Peyer's patch (tissue), 4 donors: ENCODE measurements around the gene METTL15.
"Not testable (repeated sequence)": the region's sequence is repeated elsewhere in the genome, so short reads cannot be mapped to it uniquely, and the experiment has no call there.

ENCODE experiments used
- POLR2A ChIP-seq, 2 donors: fragments of 450-650 bp; IDR thresholded peaks; one replicate each; pipeline ENCODE4 v1.5.1; 2017; ENCODE audit warnings: antibody characterized with exemption in 2 of 2, mild to moderate bottlenecking in 2 of 2, moderate library complexity in 2 of 2
- TF ChIP-seq, protein P1 (sequence below), 6 experiments: fragments of 450-650 bp in 4 of 6; fragments of 200-600 bp in 2 of 6; sonication (generic) in 1 of 6; IDR thresholded peaks; one replicate each; pipeline ENCODE4 v1.5.1; 2017 to 2019; ENCODE audit warnings: antibody characterized with exemption in 6 of 6, mild to moderate bottlenecking in 3 of 6, moderate library complexity in 1 of 6

DNA sequence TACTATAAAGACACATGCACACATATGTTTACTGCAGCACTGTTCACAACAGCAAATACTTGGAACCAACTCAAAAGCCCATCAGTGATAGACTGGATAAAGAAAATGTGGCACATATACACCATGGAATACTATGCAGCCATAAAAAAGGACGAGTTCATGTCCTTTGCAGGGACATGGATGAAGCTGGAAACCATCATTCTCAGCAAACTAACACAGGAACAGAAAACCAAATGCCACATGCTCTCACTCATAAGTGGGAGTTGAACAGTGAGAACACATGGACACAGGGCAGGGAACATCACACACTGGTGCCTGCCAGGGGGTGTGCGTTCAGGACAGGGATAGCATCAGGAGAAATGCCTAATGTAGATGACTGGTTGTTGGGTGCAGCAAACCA lies 164.1 kb downstream of the METTL15 start:
- TF ChIP-seq, protein P1, sequence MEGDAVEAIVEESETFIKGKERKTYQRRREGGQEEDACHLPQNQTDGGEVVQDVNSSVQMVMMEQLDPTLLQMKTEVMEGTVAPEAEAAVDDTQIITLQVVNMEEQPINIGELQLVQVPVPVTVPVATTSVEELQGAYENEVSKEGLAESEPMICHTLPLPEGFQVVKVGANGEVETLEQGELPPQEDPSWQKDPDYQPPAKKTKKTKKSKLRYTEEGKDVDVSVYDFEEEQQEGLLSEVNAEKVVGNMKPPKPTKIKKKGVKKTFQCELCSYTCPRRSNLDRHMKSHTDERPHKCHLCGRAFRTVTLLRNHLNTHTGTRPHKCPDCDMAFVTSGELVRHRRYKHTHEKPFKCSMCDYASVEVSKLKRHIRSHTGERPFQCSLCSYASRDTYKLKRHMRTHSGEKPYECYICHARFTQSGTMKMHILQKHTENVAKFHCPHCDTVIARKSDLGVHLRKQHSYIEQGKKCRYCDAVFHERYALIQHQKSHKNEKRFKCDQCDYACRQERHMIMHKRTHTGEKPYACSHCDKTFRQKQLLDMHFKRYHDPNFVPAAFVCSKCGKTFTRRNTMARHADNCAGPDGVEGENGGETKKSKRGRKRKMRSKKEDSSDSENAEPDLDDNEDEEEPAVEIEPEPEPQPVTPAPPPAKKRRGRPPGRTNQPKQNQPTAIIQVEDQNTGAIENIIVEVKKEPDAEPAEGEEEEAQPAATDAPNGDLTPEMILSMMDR (IDR thresholded peaks at IDR 0.05) = not testable (repeated sequence)
- not testable (repeated sequence) for TF ChIP-seq POLR2A (IDR thresholded peaks at IDR 0.05)
